A549 treated with CpdA at 1 μM for 4 hours (cell line): ENCODE data around the gene COL7A1. TPM values are rescaled to one million over a fixed set of nuclear protein-coding genes. Genes with fewer than 3 reads are reported as not detected.

Source experiments
- total RNA-seq: library from RNA; stranded (reverse); fragments of 200-300 nt; extraction: Qiagen RNA extraction; gene quantifications from 5 replicates; pipeline ENCODE4 v1.2.3, GENCODE V29; 2022; ENCODE audit warnings: low read depth

Gene COL7A1
- 152 to 242 TPM (median 215 TPM) in 5 replicates for total RNA-seq

DNA sequence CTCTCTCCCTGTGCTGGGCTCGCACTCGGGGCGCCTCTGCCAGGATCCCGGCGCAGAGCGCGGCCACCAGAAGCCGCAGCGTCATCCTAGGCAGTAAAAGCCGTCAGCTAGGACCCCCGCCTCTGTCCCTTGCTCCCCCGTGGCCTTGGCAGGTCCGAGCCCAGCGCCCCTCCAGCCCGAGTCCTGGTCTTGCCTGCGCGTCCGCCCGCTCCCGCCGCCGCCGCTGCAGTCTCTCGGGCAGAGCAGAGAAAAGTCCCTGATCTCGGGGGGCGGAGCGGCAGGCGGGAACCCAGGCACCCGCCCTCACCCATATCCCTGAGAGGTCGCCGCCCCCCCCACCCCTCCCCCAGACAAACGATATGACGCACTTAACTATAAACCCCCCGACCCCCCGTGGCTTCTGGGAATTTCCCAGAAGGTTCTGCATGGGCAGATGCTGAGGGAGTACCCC lies at the start of gene COL7A1:
Gene COL7A1, minus strand, starts transcription at position 255 of the 451 bp plus-strand sequence. Its CDS starts 170 bp downstream, at position 85.

GRCh38 chr3:48635222-48636021 lies 40.3 kb upstream of the COL7A1 start, which contains the start of gene SLC26A6:
TSS of gene SLC26A6 (minus strand) at chr3:48635461. CDS start at chr3:48635393, 68 bp downstream.

DNA sequence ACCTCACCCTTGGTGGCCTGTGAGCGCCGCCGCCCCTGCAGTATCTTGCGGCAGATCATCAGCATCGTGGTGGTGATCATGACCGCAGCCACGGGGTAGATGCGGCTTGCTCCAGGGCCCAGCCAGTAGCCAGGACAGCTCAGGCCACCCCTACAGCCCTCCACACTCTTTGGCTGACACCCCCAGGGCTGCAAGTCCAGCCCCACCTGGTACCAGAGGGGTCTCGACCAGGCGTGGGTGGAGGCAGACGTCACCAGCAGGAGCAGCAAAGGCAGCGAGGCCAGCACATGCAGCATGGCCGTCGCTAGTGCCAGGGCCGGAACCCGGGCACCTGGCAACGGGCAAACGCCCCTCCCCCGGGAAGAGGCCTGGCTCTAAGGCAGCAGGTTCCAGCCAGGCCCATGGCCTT lies 26.3 kb upstream of the COL7A1 start, which contains the start of gene TMEM89:
Gene TMEM89, minus strand, starts transcription at position 309 of the 409 bp plus-strand sequence. Its CDS starts 13 bp downstream, at position 296.

DNA sequence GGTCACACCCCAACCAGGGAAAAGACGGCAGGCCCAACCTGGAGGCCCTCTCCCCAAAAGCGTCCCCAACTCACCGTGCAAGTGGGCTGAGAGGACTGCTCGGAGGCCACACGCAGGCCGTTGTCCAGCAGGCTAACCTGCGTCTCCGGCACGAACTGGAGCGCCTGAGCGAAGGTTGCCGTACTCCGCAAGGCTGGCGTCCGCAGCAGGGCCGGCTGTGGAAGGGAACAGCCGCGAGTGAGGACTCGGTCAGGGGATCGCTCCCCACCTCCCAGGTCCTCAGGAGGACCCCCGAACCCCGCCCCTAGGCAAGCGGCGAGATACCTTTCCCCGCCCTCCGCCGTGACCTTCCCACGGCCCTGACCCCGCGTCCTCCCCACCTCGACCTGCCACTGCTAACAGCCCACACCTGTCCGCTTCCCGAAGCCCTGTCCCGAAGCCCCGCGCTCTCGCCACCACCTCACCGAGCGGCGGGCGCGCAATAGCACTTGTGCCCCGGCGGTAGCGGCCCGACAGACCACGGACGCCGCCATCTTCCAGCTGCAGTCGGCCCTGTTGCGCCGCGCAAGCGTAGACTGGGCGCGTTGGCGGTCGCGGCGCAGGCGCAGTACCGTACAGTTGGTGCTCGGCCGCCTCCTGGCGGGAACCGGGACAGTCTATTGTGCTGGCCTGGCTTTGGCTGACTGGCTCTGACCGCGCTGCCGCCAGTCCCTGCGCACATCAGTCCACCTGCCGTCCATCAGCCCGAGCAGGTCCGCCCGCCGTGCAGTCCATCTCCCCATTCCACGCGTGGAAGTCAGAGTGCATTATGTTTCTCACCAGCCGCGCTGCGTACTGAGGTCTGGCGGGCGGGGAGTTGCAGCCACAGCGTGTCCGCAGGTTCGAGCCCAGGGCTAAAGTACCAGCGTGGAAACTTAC lies 14.2 kb upstream of the COL7A1 start, which contains the start of gene UQCRC1:
Gene UQCRC1, minus strand, starts transcription at position 559 of the 918 bp plus-strand sequence. Its CDS starts 26 bp downstream, at position 533.

GRCh38 chr3:48563382-48563918 lies 31.7 kb downstream of the COL7A1 start, which contains the start of gene UCN2:
TSS of gene UCN2 (minus strand) at chr3:48563781. CDS start at chr3:48563124, 657 bp downstream.

GRCh38 chr3:48556796-48557626 lies 38.1 kb downstream of the COL7A1 start, which contains the start of gene PFKFB4:
TSS of gene PFKFB4 (minus strand) at chr3:48556803. CDS start at chr3:48556777, 26 bp downstream.

Other genes starting within 250 kb of the COL7A1 start
- not detected in 5 replicates for gene FBXW12, start 223.1 kb downstream of the COL7A1 start, total RNA-seq
- gene PLXNB1, start 165.2 kb downstream of the COL7A1 start, total RNA-seq, result 13.7 to 17.6 TPM (median 14.1 TPM) in 5 replicates
- 24.0 to 28.4 TPM (median 26.6 TPM) in 5 replicates for gene CCDC51, start 155.2 kb downstream of the COL7A1 start, total RNA-seq
- gene TMA7, start 155.1 kb downstream of the COL7A1 start, total RNA-seq, result 260 to 415 TPM (median 305 TPM) in 5 replicates
- gene ATRIP, start 148.6 kb downstream of the COL7A1 start, total RNA-seq, result 7.8 to 9.4 TPM (median 9.3 TPM) in 5 replicates
- gene SHISA5, start 91.2 kb downstream of the COL7A1 start, total RNA-seq, result 102 to 137 TPM (median 129 TPM) in 5 replicates
- gene PFKFB4, start 38.5 kb downstream of the COL7A1 start, total RNA-seq, result 14.0 to 25.2 TPM (median 15.7 TPM) in 5 replicates
- 8.5 to 11.8 TPM (median 10.2 TPM) in 5 replicates for gene UCN2, start 31.5 kb downstream of the COL7A1 start, total RNA-seq
- 161 to 184 TPM (median 180 TPM) in 5 replicates for gene UQCRC1, start 14.3 kb upstream of the COL7A1 start, total RNA-seq
- 0.15 to 0.24 TPM in 2 of 5 replicates, not detected in the others for gene TMEM89, start 26.4 kb upstream of the COL7A1 start, total RNA-seq
- gene SLC26A6, start 40.1 kb upstream of the COL7A1 start, total RNA-seq, result 15.3 to 21.4 TPM (median 18.9 TPM) in 5 replicates
- gene CELSR3, start 67.6 kb upstream of the COL7A1 start, total RNA-seq, result 3.0 to 5.4 TPM (median 4.7 TPM) in 5 replicates
- 8.2 to 10.9 TPM (median 9.0 TPM) in 5 replicates for gene NCKIPSD, start 90.6 kb upstream of the COL7A1 start, total RNA-seq
- gene IP6K2, start 121.9 kb upstream of the COL7A1 start, total RNA-seq, result 45.3 to 52.3 TPM (median 48.9 TPM) in 5 replicates